ENCODE results near the gene TMEM26. TPM values are rescaled to one million over a fixed set of nuclear protein-coding genes. Genes with fewer than 3 reads are reported as not detected.

The TMEM26 gene
- total and polyA plus RNA-seq, 2 of the 8 experiments (the other 6 are each of a cell fraction or from before 2014, with no cell fraction given), result 1.6 to 2.8 TPM

GRCh38 chr10:61472090-61472674 lies 19.0 kb upstream of the TMEM26 start:
- Histone ChIP-seq H3K9me3 (ENCODE audit: insufficient read depth in 2 of 2, low read depth in 1 of 2, low read length in 1 of 2) (no peaks in the 10 kb centered on the region), H3K79me2 (ENCODE audit: control insufficient read depth in 1 of 2, insufficient read depth in 2 of 2, low read length in 2 of 2) (no peaks in the 10 kb centered on the region), H2BK15ac (ENCODE audit: low read length) (no peak overlapping the region), H3K4me1 (replicated peaks in 1 of 4; ENCODE audit: control insufficient read depth in 3 of 4, insufficient read depth in 4 of 4, low read length in 3 of 4) (no peaks in the 10 kb centered on the region), H3K27me3 (replicated peaks in 1 of 4; ENCODE audit: control insufficient read depth in 3 of 4, extremely low read depth in 1 of 4, insufficient read depth in 3 of 4, low read length in 3 of 4) (no peaks in the 10 kb centered on the region), H2BK20ac (ENCODE audit: low read length) (0 out of 2 replicates have a peak overlapping the region, but pooled peaks have one; percentile 27), H4K8ac (ENCODE audit: extremely low read depth, insufficient read depth, low read length) (no peak overlapping the region), H4K20me1 (replicated peaks in 1 of 2; ENCODE audit: control insufficient read depth in 1 of 2, insufficient read depth in 2 of 2, low read length in 2 of 2) (no peaks in the 10 kb centered on the region), H3K79me1 (ENCODE audit: low read depth, low read length) (no peaks in the 10 kb centered on the region), H3K9ac (replicated peaks in 1 of 4; ENCODE audit: extremely low read depth in 1 of 4, low read depth in 3 of 4, low read length in 3 of 4) (no peak overlapping the region), H3K4ac (replicated peaks; ENCODE audit: insufficient read length, low read depth, low read length) (no peak overlapping the region), H2BK120ac (replicated peaks; ENCODE audit: low read depth, low read length) (no peak overlapping the region), H2AFZ (ENCODE audit: low read length) (0 out of 2 replicates have a peak overlapping the region, but pooled peaks have one; percentile 52), H2BK5ac (ENCODE audit: low read depth, low read length) (no peak overlapping the region), H3K23me2 (ENCODE audit: low read depth, low read length) (no peaks in the 10 kb centered on the region), H3K23ac (ENCODE audit: insufficient read length) (no peak overlapping the region), H3K14ac (ENCODE audit: insufficient read length) (no peak overlapping the region), H3K36me3 (ENCODE audit: control insufficient read depth in 2 of 4, insufficient read depth in 4 of 4, low read length in 3 of 4) (no peaks in the 10 kb centered on the region), H2AK5ac (ENCODE audit: low read depth, low read length) (no peak overlapping the region), H4K5ac (ENCODE audit: insufficient read length, low read depth, low read length) (no peak overlapping the region), H3K56ac (replicated peaks; ENCODE audit: insufficient read length, low read depth, low read length) (no peak overlapping the region), H3K4me2 (ENCODE audit: insufficient read depth in 1 of 2, low read depth in 2 of 2, low read length in 2 of 2) (no peak overlapping the region), H3K27ac (ENCODE audit: low read depth, low read length) (no peak overlapping the region), H2BK12ac (ENCODE audit: low read depth, low read length) (no peak overlapping the region), H3K4me3 (ENCODE audit: extremely low read depth in 1 of 4, insufficient read depth in 2 of 4, low read depth in 3 of 4, low read length in 4 of 4) (no peak overlapping the region), H3K18ac (ENCODE audit: extremely low read depth, low read length) (no peak overlapping the region), H4K91ac (replicated peaks; ENCODE audit: insufficient read length, low read length) (no peak overlapping the region)
- DNase-seq (ENCODE audit: low read depth in 1 of 2, low spot score in 2 of 2) (no peak), FAIRE-seq (no peak)
- TF ChIP-seq, protein P1, sequence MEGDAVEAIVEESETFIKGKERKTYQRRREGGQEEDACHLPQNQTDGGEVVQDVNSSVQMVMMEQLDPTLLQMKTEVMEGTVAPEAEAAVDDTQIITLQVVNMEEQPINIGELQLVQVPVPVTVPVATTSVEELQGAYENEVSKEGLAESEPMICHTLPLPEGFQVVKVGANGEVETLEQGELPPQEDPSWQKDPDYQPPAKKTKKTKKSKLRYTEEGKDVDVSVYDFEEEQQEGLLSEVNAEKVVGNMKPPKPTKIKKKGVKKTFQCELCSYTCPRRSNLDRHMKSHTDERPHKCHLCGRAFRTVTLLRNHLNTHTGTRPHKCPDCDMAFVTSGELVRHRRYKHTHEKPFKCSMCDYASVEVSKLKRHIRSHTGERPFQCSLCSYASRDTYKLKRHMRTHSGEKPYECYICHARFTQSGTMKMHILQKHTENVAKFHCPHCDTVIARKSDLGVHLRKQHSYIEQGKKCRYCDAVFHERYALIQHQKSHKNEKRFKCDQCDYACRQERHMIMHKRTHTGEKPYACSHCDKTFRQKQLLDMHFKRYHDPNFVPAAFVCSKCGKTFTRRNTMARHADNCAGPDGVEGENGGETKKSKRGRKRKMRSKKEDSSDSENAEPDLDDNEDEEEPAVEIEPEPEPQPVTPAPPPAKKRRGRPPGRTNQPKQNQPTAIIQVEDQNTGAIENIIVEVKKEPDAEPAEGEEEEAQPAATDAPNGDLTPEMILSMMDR (IDR thresholded peaks at IDR 0.05; ENCODE audit: control extremely low read depth in 1 of 3, insufficient read depth in 1 of 3, low read depth in 1 of 3, low read length in 3 of 3), result no peak
- TF ChIP-seq POLR2AphosphoS5 (IDR thresholded peaks at IDR 0.05; ENCODE audit: low read depth, low read length), result no peak
- no peak for TF ChIP-seq HDAC6 (IDR thresholded peaks at IDR 0.05; ENCODE audit: low read depth, low read length)
- POLR2A ChIA-PET (ENCODE audit: partially characterized antibody), result no interaction called here
- WGBS, 2 experiments (ENCODE audit: extremely low coverage in 1 of 2, insufficient coverage in 1 of 2, insufficient read length in 1 of 2, insufficient replicate concordance in 2 of 2, low coverage in 1 of 2, low lambda C conversion rate in 2 of 2, missing lambda C conversion rate in 1 of 2), result 69% methylated on average over 5 of the region's 5 CpGs; no CpG with 5 or more reads in 1 of the 2 experiments
- CTCF ChIA-PET (ENCODE audit: partially characterized antibody), result no interaction called here
